ENCODE data around the gene ST7. TPM values are rescaled to one million over a fixed set of nuclear protein-coding genes. Genes with fewer than 3 reads are reported as not detected.
A peak's percentile ranks its signal among the peaks of the same experiment; 100 is the strongest.
"Not testable (repeated sequence)": the region's sequence is repeated elsewhere in the genome, so short reads cannot be mapped to it uniquely, and the experiment has no call there.

ST7 gene
- polyA plus RNA-seq, 3 donors from 2014 or later, result 11.3 to 14.7 (median 14.2) TPM

- Mint-ChIP-seq H3K4me1 (peaks cover 17 to 34% of the 10 kb centered on the region in 2 donors), H3K36me3 (no peaks in the 10 kb centered on the region), H3K27ac (peak overlapping the region in 5 of 6 donors; percentile 1 to 83 (median 19)), H3K27me3 (ENCODE audit: low read depth in 3 of 3) (peaks cover 0 to 8% (median 2%) of the 10 kb centered on the region in 3 donors), H3K9me3 (no peaks in the 10 kb centered on the region), H3K4me3 (no peak overlapping the region)
- no peak for DNase-seq
These were observed 2.6 kb downstream of the ST7 start for GRCh38 chr7:116955801-116956476.

- peaks cover 0 to 8% (median 2%) of the 10 kb centered on the region in 3 donors for H3K27me3 Mint-ChIP-seq (ENCODE audit: low read depth in 3 of 3)
- peaks cover 19 to 39% of the 10 kb centered on the region in 2 donors for H3K4me1 Mint-ChIP-seq
- no peak overlapping the region for H3K4me3 Mint-ChIP-seq
- DNase-seq, result no peak
- H3K27ac Mint-ChIP-seq, result peak overlapping the region in 2 of 6 donors; percentile 10 to 48
- no peaks in the 10 kb centered on the region for H3K36me3 Mint-ChIP-seq
- H3K9me3 Mint-ChIP-seq, result no peaks in the 10 kb centered on the region
These were observed 3.1 kb downstream of the ST7 start for GRCh38 chr7:116956477-116956804.

GRCh38 chr7:116957874-116958273 is 4.6 kb downstream of the ST7 start:
- H3K9me3 Mint-ChIP-seq, result no peaks in the 10 kb centered on the region
- no peak overlapping the region for H3K27ac Mint-ChIP-seq
- H3K4me3 Mint-ChIP-seq, result no peak overlapping the region
- DNase-seq, result no peak
- H3K4me1 Mint-ChIP-seq, result peaks cover 27 to 43% of the 10 kb centered on the region in 2 donors
- no peaks in the 10 kb centered on the region for H3K36me3 Mint-ChIP-seq
- peaks cover 2 to 10% (median 5%) of the 10 kb centered on the region in 3 donors for H3K27me3 Mint-ChIP-seq (ENCODE audit: low read depth in 3 of 3)

GRCh38 chr7:116961966-116962673 is 8.8 kb downstream of the ST7 start:
- peak; percentile 56 to 70 (median 66) for DNase-seq
- H3K4me1 Mint-ChIP-seq, result peaks cover 16 to 23% of the 10 kb centered on the region in 2 donors
- H3K36me3 Mint-ChIP-seq; H3K27me3 Mint-ChIP-seq (ENCODE audit: low read depth in 3 of 3); H3K9me3 Mint-ChIP-seq: not testable (repeated sequence)
- peak overlapping the region; percentile 1 to 50 (median 34) for H3K4me3 Mint-ChIP-seq
- H3K27ac Mint-ChIP-seq, result peak overlapping the region; percentile 9 to 84 (median 59)

- Mint-ChIP-seq H3K4me3 (no peak overlapping the region), H3K9me3 (no peaks in the 10 kb centered on the region), H3K27me3 (ENCODE audit: low read depth in 3 of 3) (peaks cover 2 to 5% (median 2%) of the 10 kb centered on the region in 3 donors), H3K27ac (peak overlapping the region in 1 of 6 donors; percentile 53), H3K36me3 (no peaks in the 10 kb centered on the region), H3K4me1 (peaks cover 16 to 23% of the 10 kb centered on the region in 2 donors)
- no peak for DNase-seq
These were observed 9.9 kb downstream of the ST7 start for GRCh38 chr7:116963234-116963633.

- Mint-ChIP-seq H3K36me3 (no peaks in the 10 kb centered on the region), H3K4me3 (no peak overlapping the region), H3K4me1 (peaks cover 16 to 19% of the 10 kb centered on the region in 2 donors), H3K9me3 (no peaks in the 10 kb centered on the region), H3K27me3 (ENCODE audit: low read depth in 3 of 3) (peaks cover 0 to 5% (median 2%) of the 10 kb centered on the region in 3 donors), H3K27ac (no peak overlapping the region)
- no peak for DNase-seq
These were observed 13.3 kb downstream of the ST7 start for GRCh38 chr7:116966601-116967000.

GRCh38 chr7:116967254-116967922 is 14.1 kb downstream of the ST7 start:
- H3K9me3 Mint-ChIP-seq, result no peaks in the 10 kb centered on the region
- peaks cover 0 to 1% (median under 1%) of the 10 kb centered on the region in 3 donors for H3K27me3 Mint-ChIP-seq (ENCODE audit: low read depth in 3 of 3)
- H3K4me1 Mint-ChIP-seq, result peaks cover 8 to 13% of the 10 kb centered on the region in 2 donors
- DNase-seq, result no peak
- H3K27ac Mint-ChIP-seq, result no peak overlapping the region
- H3K36me3 Mint-ChIP-seq, result no peaks in the 10 kb centered on the region
- no peak overlapping the region for H3K4me3 Mint-ChIP-seq

GRCh38 chr7:116967983-116968382 is 14.7 kb downstream of the ST7 start:
- DNase-seq, result no peak
- no peak overlapping the region for H3K4me3 Mint-ChIP-seq
- H3K9me3 Mint-ChIP-seq, result no peaks in the 10 kb centered on the region
- H3K27me3 Mint-ChIP-seq (ENCODE audit: low read depth in 3 of 3), result no peaks in the 10 kb centered on the region
- peaks cover 2 to 7% of the 10 kb centered on the region in 2 donors for H3K4me1 Mint-ChIP-seq
- H3K27ac Mint-ChIP-seq, result no peak overlapping the region
- H3K36me3 Mint-ChIP-seq, result no peaks in the 10 kb centered on the region

- no peaks in the 10 kb centered on the region for H3K36me3 Mint-ChIP-seq
These were observed 15.3 kb downstream of the ST7 start for GRCh38 chr7:116968631-116969030.

GRCh38 chr7:116969371-116969902 is 16.1 kb downstream of the ST7 start:
- no peaks in the 10 kb centered on the region for H3K9me3 Mint-ChIP-seq
- no peaks in the 10 kb centered on the region for H3K27me3 Mint-ChIP-seq (ENCODE audit: low read depth in 3 of 3)
- H3K27ac Mint-ChIP-seq, result no peak overlapping the region
- no peak overlapping the region for H3K4me3 Mint-ChIP-seq
- H3K4me1 Mint-ChIP-seq, result peaks cover 0 to 5% of the 10 kb centered on the region in 2 donors
- no peaks in the 10 kb centered on the region for H3K36me3 Mint-ChIP-seq
- DNase-seq, result no peak

More at GRCh38 chr7:116968631-116969030, 15.3 kb downstream of the ST7 start:
- Mint-ChIP-seq H3K4me1 (peaks cover 0 to 5% of the 10 kb centered on the region in 2 donors), H3K27ac (no peak overlapping the region), H3K9me3 (no peaks in the 10 kb centered on the region), H3K27me3 (ENCODE audit: low read depth in 3 of 3) (no peaks in the 10 kb centered on the region), H3K4me3 (no peak overlapping the region)
- no peak for DNase-seq

GRCh38 chr7:116970238-116970910 is 17.1 kb downstream of the ST7 start:
- Mint-ChIP-seq H3K4me3 (no peak overlapping the region), H3K27ac (peak overlapping the region in 2 of 6 donors; percentile 31 to 52), H3K9me3 (no peaks in the 10 kb centered on the region), H3K36me3 (no peaks in the 10 kb centered on the region), H3K27me3 (ENCODE audit: low read depth in 3 of 3) (peaks cover 0 to 1% (median 0%) of the 10 kb centered on the region in 3 donors), H3K4me1 (peaks cover 0 to 5% of the 10 kb centered on the region in 2 donors)
- DNase-seq, result no peak

- not testable (repeated sequence) for H3K4me3 Mint-ChIP-seq; H3K36me3 Mint-ChIP-seq; H3K27ac Mint-ChIP-seq; H3K4me1 Mint-ChIP-seq; H3K27me3 Mint-ChIP-seq (ENCODE audit: low read depth in 3 of 3); DNase-seq; H3K9me3 Mint-ChIP-seq
These were observed 17.9 kb downstream of the ST7 start for GRCh38 chr7:116971153-116971552.

GRCh38 chr7:116971869-116972268 is 18.6 kb downstream of the ST7 start:
- Mint-ChIP-seq H3K4me1 (peaks cover 0 to 5% of the 10 kb centered on the region in 2 donors), H3K36me3 (no peaks in the 10 kb centered on the region), H3K4me3 (no peak overlapping the region), H3K27me3 (ENCODE audit: low read depth in 3 of 3) (peaks cover 0 to 1% (median 0%) of the 10 kb centered on the region in 3 donors), H3K27ac (no peak overlapping the region), H3K9me3 (no peaks in the 10 kb centered on the region)
- no peak for DNase-seq

Data from immature natural killer cell (primary cell).